H9 (cell line): Measurements from ENCODE around the gene CERKL. TPM values are rescaled to one million over a fixed set of nuclear protein-coding genes. Genes with fewer than 3 reads are reported as not detected.

Experiments
- DNase-seq: peaks from one replicate; pipeline ENCODE4 v3.0.0-alpha.2; 2017
- H2AFZ ChIP-seq: one replicate; pipeline ENCODE4 v1.6.1; 2013; ENCODE audit warnings: mild to moderate bottlenecking, low read length, control low read depth, moderate library complexity
- H2AK5ac ChIP-seq: 2 replicates; pipeline ENCODE4 v1.6.1; 2013; ENCODE audit warnings: low read length, control low read depth, mixed read lengths; ENCODE audit not compliant: insufficient read length
- H2BK120ac ChIP-seq: one replicate; pipeline ENCODE4 v1.6.1; 2013; ENCODE audit warnings: low read depth, mild to moderate bottlenecking, low read length, control low read depth, inconsistent platforms; ENCODE audit not compliant: poor library complexity, severe bottlenecking
- H2BK12ac ChIP-seq: 2 replicates; pipeline ENCODE4 v1.6.1; 2013; ENCODE audit warnings: low read length, control low read depth, mixed read lengths, low read depth; ENCODE audit not compliant: insufficient read length
- H2BK15ac ChIP-seq: 2 replicates; pipeline ENCODE4 v1.6.1; 2013; ENCODE audit warnings: low read depth, low read length, control low read depth
- H2BK20ac ChIP-seq: one replicate; pipeline ENCODE4 v1.6.1; 2013; ENCODE audit warnings: low read depth, mild to moderate bottlenecking, low read length, control low read depth, inconsistent platforms; ENCODE audit not compliant: poor library complexity, severe bottlenecking
- H2BK5ac ChIP-seq: 2 replicates; pipeline ENCODE4 v1.6.1; 2013; ENCODE audit warnings: low read length, control low read depth, mixed read lengths; ENCODE audit not compliant: insufficient read length
- H3K14ac ChIP-seq: 2 replicates; pipeline ENCODE4 v1.6.1; 2013; ENCODE audit warnings: low read length, control low read depth; ENCODE audit not compliant: insufficient read depth
- H3K18ac ChIP-seq: 2 replicates; pipeline ENCODE4 v1.6.1; 2013; ENCODE audit warnings: low read depth, mild to moderate bottlenecking, mixed read lengths, low read length, control low read depth; ENCODE audit not compliant: insufficient read length
- H3K23ac ChIP-seq: 2 replicates; pipeline ENCODE4 v1.6.1; 2013; ENCODE audit warnings: low read length, control low read depth, mixed read lengths, low read depth; ENCODE audit not compliant: insufficient read length
- H3K23me2 ChIP-seq: 2 replicates; pipeline ENCODE4 v1.6.1; 2013; ENCODE audit warnings: low read depth, mild to moderate bottlenecking, mixed read lengths, low read length, control low read depth; ENCODE audit not compliant: insufficient read length, poor library complexity, severe bottlenecking
- H3K27ac ChIP-seq: 2 replicates; pipeline ENCODE4 v1.5.1; 2013; ENCODE audit warnings: low read length, control low read depth, mixed read lengths, low read depth; ENCODE audit not compliant: insufficient read length
- H3K27me3 ChIP-seq: 2 replicates; pipeline ENCODE4 v1.6.1; 2013; ENCODE audit warnings: low read length, control low read depth, inconsistent platforms; ENCODE audit not compliant: insufficient read depth
- H3K4ac ChIP-seq: 2 replicates; pipeline ENCODE4 v1.6.1; 2013; ENCODE audit warnings: low read depth, mild to moderate bottlenecking, control low read depth, inconsistent platforms, low read length, moderate library complexity
- H3K4me1 ChIP-seq: 2 replicates; pipeline ENCODE4 v1.6.1; 2013; ENCODE audit warnings: low read length, control low read depth, inconsistent platforms; ENCODE audit not compliant: insufficient read depth
- H3K4me2 ChIP-seq: 2 replicates; pipeline ENCODE4 v1.6.1; 2013; ENCODE audit warnings: low read length, control low read depth, mixed read lengths; ENCODE audit not compliant: insufficient read length, insufficient read depth
- H3K56ac ChIP-seq: 2 replicates; pipeline ENCODE4 v1.6.1; 2013; ENCODE audit warnings: low read depth, mild to moderate bottlenecking, mixed read lengths, low read length, control low read depth; ENCODE audit not compliant: insufficient read length
- H3K79me1 ChIP-seq: 2 replicates; pipeline ENCODE4 v1.6.1; 2013; ENCODE audit warnings: low read depth, mild to moderate bottlenecking, moderate library complexity, low read length, control low read depth, inconsistent platforms; ENCODE audit not compliant: insufficient read depth, poor library complexity, severe bottlenecking
- H3K79me2 ChIP-seq: 2 replicates; pipeline ENCODE4 v1.6.1; 2013; ENCODE audit warnings: low read length, control low read depth, inconsistent platforms; ENCODE audit not compliant: insufficient read depth
- H3K9ac ChIP-seq: 2 replicates; pipeline ENCODE4 v1.6.1; 2013; ENCODE audit warnings: low read length, control low read depth, mixed read lengths; ENCODE audit not compliant: insufficient read length; ENCODE audit errors: extremely low read depth
- H3K9me3 ChIP-seq: one replicate; pipeline ENCODE4 v1.6.1; 2013; ENCODE audit warnings: low read depth, low read length, inconsistent platforms; ENCODE audit not compliant: control insufficient read depth
- H3T11ph ChIP-seq: one replicate; pipeline ENCODE4 v1.6.1; 2013; ENCODE audit warnings: mild to moderate bottlenecking, low read length, control low read depth, inconsistent platforms
- H4K20me1 ChIP-seq: one replicate; pipeline ENCODE4 v1.6.1; 2013; ENCODE audit not compliant: control insufficient read depth, insufficient read length, insufficient read depth
- H4K5ac ChIP-seq: 2 replicates; pipeline ENCODE4 v1.6.1; 2013; ENCODE audit warnings: low read depth, mild to moderate bottlenecking, mixed read lengths, low read length, control low read depth; ENCODE audit not compliant: insufficient read length
- H4K8ac ChIP-seq: replicated peaks from 2 replicates; pipeline ENCODE4 v1.6.1; 2013; ENCODE audit warnings: low read length, control low read depth, mixed read lengths, low read depth; ENCODE audit not compliant: insufficient read length
- H4K91ac ChIP-seq: 2 replicates; pipeline ENCODE4 v1.6.1; 2013; ENCODE audit warnings: low read depth, mild to moderate bottlenecking, moderate library complexity, mixed read lengths, low read length, control low read depth; ENCODE audit not compliant: insufficient read length
- H3K27ac Mint-ChIP-seq, 3 experiments: 2 replicates in 2 of 3; 3 replicates in 1 of 3; pipeline ENCODE4 v1.8.0; 2020 to 2021; ENCODE audit warnings: mixed read lengths in 3 of 3, mild to moderate bottlenecking in 1 of 3, moderate library complexity in 1 of 3
- H3K27me3 Mint-ChIP-seq: 2 replicates; pipeline ENCODE4 v1.8.0; 2021; ENCODE audit warnings: low read depth, mild to moderate bottlenecking, moderate library complexity, mixed read lengths
- H3K36me3 Mint-ChIP-seq, 3 experiments: 2 replicates in 2 of 3; 3 replicates in 1 of 3; pipeline ENCODE4 v1.8.0; 2020 to 2021; ENCODE audit warnings: low read depth in 3 of 3, mixed read lengths in 3 of 3; ENCODE audit not compliant: insufficient read depth in 1 of 3
- H3K4me1 Mint-ChIP-seq, 2 experiments: 2 replicates each; pipeline ENCODE4 v1.8.0; 2020; ENCODE audit warnings: mixed read lengths in 2 of 2
- H3K4me3 Mint-ChIP-seq, 2 experiments: 2 replicates in 1 of 2; 3 replicates in 1 of 2; pipeline ENCODE4 v1.8.0; 2020 to 2021; ENCODE audit warnings: mild to moderate bottlenecking in 2 of 2, mixed read lengths in 2 of 2, moderate library complexity in 1 of 2
- H3K9me3 Mint-ChIP-seq, 2 experiments: 2 replicates in 1 of 2; 3 replicates in 1 of 2; pipeline ENCODE4 v1.8.0; 2020; ENCODE audit warnings: mild to moderate bottlenecking in 2 of 2, mixed read lengths in 2 of 2, moderate library complexity in 1 of 2
- CTCF ChIP-seq: fragments of 200-600 bp; sonication (generic); conservative IDR thresholded peaks from 3 replicates; pipeline ENCODE4 v1.8.0; 2021; ENCODE audit warnings: antibody characterized with exemption, mild to moderate bottlenecking
- WGBS: extraction: QIAGEN DNeasy Blood & Tissue Kit; methylation state at CpG from one replicate; pipeline ENCODE4 v1.1.7; 2013; ENCODE audit warnings: missing lambda C conversion rate, low lambda C conversion rate, mixed read lengths; ENCODE audit not compliant: insufficient read length; ENCODE audit errors: extremely low coverage; 5-methylcytosine and 5-hydroxymethylcytosine counted together
- total RNA-seq: library from RNA; stranded (reverse); gene quantifications from 2 replicates; pipeline ENCODE4 v1.2.1, GENCODE V29; 2021

The CERKL gene
- total RNA-seq, 1 experiment from 2014 or later: not detected

GRCh38 chr2:181660181-181660580 lies 3.3 kb upstream of the CERKL start:
- Histone ChIP-seq H3K14ac (no peak overlapping the region), H3K56ac (no peak overlapping the region)
- TF ChIP-seq CTCF: no peak

More at GRCh38 chr2:181660181-181660580, 3.3 kb upstream of the CERKL start:
- Mint-ChIP-seq H3K36me3 (no peaks in the 10 kb centered on the region), H3K4me3 (no peak overlapping the region), H3K27ac (no peak overlapping the region), H3K4me1 (peaks cover 25 to 28% of the 10 kb centered on the region in 2 experiments), H3K27me3 (peaks cover 85% of the 10 kb centered on the region), H3K9me3 (no peaks in the 10 kb centered on the region; a peak in 1 of 5 replicates)
- Histone ChIP-seq H2AK5ac (no peak overlapping the region), H3K18ac (no peak overlapping the region), H3K4me1 (no peaks in the 10 kb centered on the region), H2AFZ (no peak overlapping the region), H2BK5ac (no peak overlapping the region), H3K4me2 (no peak overlapping the region), H2BK12ac (no peak overlapping the region), H2BK120ac (no peak overlapping the region), H4K20me1 (no peaks in the 10 kb centered on the region), H3T11ph (no peak overlapping the region), H3K4ac (no peak overlapping the region), H4K8ac (no peak overlapping the region), H4K91ac (no peak overlapping the region), H2BK15ac (no peak overlapping the region), H3K27me3 (peaks cover 31% of the 10 kb centered on the region; the same call in 1 of the 2 replicates), H3K23ac (no peak overlapping the region), H3K9ac (no peak overlapping the region), H3K27ac (no peak overlapping the region), H3K23me2 (peaks cover 7% of the 10 kb centered on the region), H4K5ac (no peak overlapping the region), H3K9me3 (no peaks in the 10 kb centered on the region), H3K79me2 (no peaks in the 10 kb centered on the region), H2BK20ac (no peak overlapping the region), H3K79me1 (no peaks in the 10 kb centered on the region)
- WGBS: no CpG with 5 or more reads among the region's 3 CpGs
- no peak for DNase-seq
